Mammary epithelial cell (primary cell): ENCODE measurements around the gene TGFBRAP1.

Source experiments
- EZH2 ChIP-seq: IDR thresholded peaks from 2 replicates; pipeline ENCODE4 v1.6.1; 2012; ENCODE audit warnings: low read length, inconsistent platforms, borderline replicate concordance
- TF ChIP-seq, protein P1 (sequence below), 2 donors: IDR thresholded peaks in 1 of 2; conservative IDR thresholded peaks in 1 of 2; 2 replicates each; pipeline ENCODE4 v1.5.1; 2011 to 2012; ENCODE audit warnings: inconsistent platforms in 2 of 2, low read length in 2 of 2, mild to moderate bottlenecking in 2 of 2, control low read depth in 1 of 2, low read depth in 1 of 2; ENCODE audit not compliant: insufficient read depth in 1 of 2; ENCODE audit errors: extremely low read depth in 1 of 2

DNA sequence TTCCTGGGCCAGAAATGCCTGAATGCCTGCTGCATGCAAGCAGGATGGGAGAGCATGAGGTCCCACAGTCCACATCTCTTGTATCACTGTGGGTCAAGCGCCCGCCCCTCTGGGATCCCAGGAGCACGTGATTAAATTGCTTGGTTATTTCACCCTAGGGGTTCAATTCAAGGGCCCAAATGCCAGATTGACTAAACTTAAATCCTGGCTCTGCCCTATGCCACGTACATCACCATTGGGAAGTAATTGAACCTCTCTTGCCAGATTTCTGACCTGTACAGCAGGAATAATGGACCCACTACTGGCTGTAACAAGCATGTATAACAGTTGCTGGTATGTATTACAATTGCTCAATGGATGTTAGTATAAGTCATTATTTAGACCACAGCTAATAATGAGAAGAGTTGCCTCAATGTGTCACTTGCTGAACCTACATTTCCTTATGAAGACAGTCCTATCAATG, 49.4 kb upstream of the TGFBRAP1 start:
- TF ChIP-seq, protein P1, sequence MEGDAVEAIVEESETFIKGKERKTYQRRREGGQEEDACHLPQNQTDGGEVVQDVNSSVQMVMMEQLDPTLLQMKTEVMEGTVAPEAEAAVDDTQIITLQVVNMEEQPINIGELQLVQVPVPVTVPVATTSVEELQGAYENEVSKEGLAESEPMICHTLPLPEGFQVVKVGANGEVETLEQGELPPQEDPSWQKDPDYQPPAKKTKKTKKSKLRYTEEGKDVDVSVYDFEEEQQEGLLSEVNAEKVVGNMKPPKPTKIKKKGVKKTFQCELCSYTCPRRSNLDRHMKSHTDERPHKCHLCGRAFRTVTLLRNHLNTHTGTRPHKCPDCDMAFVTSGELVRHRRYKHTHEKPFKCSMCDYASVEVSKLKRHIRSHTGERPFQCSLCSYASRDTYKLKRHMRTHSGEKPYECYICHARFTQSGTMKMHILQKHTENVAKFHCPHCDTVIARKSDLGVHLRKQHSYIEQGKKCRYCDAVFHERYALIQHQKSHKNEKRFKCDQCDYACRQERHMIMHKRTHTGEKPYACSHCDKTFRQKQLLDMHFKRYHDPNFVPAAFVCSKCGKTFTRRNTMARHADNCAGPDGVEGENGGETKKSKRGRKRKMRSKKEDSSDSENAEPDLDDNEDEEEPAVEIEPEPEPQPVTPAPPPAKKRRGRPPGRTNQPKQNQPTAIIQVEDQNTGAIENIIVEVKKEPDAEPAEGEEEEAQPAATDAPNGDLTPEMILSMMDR (conservative IDR thresholded peaks at IDR 0.05 in 1 of 2, IDR thresholded peaks at IDR 0.05 in 1 of 2; ENCODE audit: extremely low read depth in 1 of 2, insufficient read depth in 1 of 2, low read depth in 1 of 2, low read length in 2 of 2), result no peak
- no peak for TF ChIP-seq EZH2
